Endothelial cell of umbilical vein (primary cell): Measurements from ENCODE around the gene EHF. TPM values are rescaled to one million over a fixed set of nuclear protein-coding genes. Genes with fewer than 3 reads are reported as not detected.

Experiments
- BruUV-seq: library from RNA; stranded (reverse); fragments of 400-500 nt; replicated peaks from 2 replicates; lab custom pipeline; 2021; lab: Mats Ljungman, UMichigan
- CTCF ChIA-PET: fragments of 300-600, 350-600 bp; sonication (Branson Sonifier 250); formaldehyde crosslinking; loops from one replicate; lab custom pipeline; 2021; ENCODE audit warnings: antibody characterized with exemption, inconsistent platforms; lab: Charles Lee
- POLR2A ChIA-PET: fragments of 300-600, 350-600 bp; sonication (Branson Sonifier 250); formaldehyde crosslinking; loops from one replicate; lab custom pipeline; 2021; ENCODE audit warnings: antibody characterized with exemption, inconsistent platforms; lab: Charles Lee
- DNase-seq: peaks from one replicate; pipeline ENCODE4 v3.0.0-alpha.2; 2011; ENCODE audit warnings: low read depth, low spot score
- FAIRE-seq: peaks from 2 replicates; lab custom pipeline; 2011; peaks lifted over from hg19 to GRCh38; lab: Jason Lieb, UNC
- H2AFZ ChIP-seq: 2 replicates; pipeline ENCODE4 v1.6.0; 2012; ENCODE audit warnings: low read depth, low read length, control low read depth, inconsistent platforms
- H3K27ac ChIP-seq: 2 replicates; pipeline ENCODE4 v1.5.1; 2011; ENCODE audit warnings: low read depth, mild to moderate bottlenecking, control low read depth, low read length, moderate library complexity; ENCODE audit not compliant: insufficient read depth
- H3K27me3 ChIP-seq, 2 experiments: 2 replicates each; pipeline versions ENCODE4 v1.6.0 to v1.6.1; 2011; ENCODE audit warnings: low read length in 2 of 2, mixed read lengths in 1 of 2; ENCODE audit not compliant: control insufficient read depth in 2 of 2, insufficient read depth in 2 of 2
- H3K36me3 ChIP-seq, 2 experiments: 2 replicates in 1 of 2; 3 replicates in 1 of 2; pipeline ENCODE4 v1.5.1; 2011; ENCODE audit warnings: low read length in 2 of 2, mild to moderate bottlenecking in 1 of 2, moderate library complexity in 1 of 2; ENCODE audit not compliant: control insufficient read depth in 2 of 2, insufficient read depth in 2 of 2; ENCODE audit errors: extremely low read depth in 1 of 2
- H3K4me1 ChIP-seq: 3 replicates; pipeline ENCODE4 v1.5.1; 2011; ENCODE audit warnings: mild to moderate bottlenecking, low read length; ENCODE audit not compliant: control insufficient read depth, insufficient read depth; ENCODE audit errors: extremely low read depth
- H3K4me2 ChIP-seq: 2 replicates; pipeline ENCODE4 v1.6.1; 2011; ENCODE audit warnings: low read length, control low read depth, mixed read lengths; ENCODE audit not compliant: insufficient read depth
- H3K4me3 ChIP-seq, 3 experiments: fragments of 200-600 bp in 1 of 3; sonication (generic), shearing (Covaris generic) in 1 of 3; replicated peaks in 1 of 3; 2 replicates each; pipeline ENCODE4 v1.5.1; 2011 to 2016; ENCODE audit warnings: control low read depth in 3 of 3, low read length in 3 of 3, mild to moderate bottlenecking in 2 of 3, inconsistent platforms in 1 of 3, low read depth in 1 of 3, moderate library complexity in 1 of 3; ENCODE audit not compliant: insufficient read depth in 1 of 3
- H3K79me2 ChIP-seq: 2 replicates; pipeline ENCODE4 v1.6.0; 2012; ENCODE audit warnings: low read length, inconsistent platforms; ENCODE audit not compliant: control insufficient read depth, insufficient read depth
- H3K9ac ChIP-seq: replicated peaks from 2 replicates; pipeline ENCODE3; 2011; ENCODE audit warnings: low read length, control low read depth; ENCODE audit not compliant: insufficient read depth; ENCODE audit errors: extremely low read depth
- H3K9me1 ChIP-seq: replicated peaks from 3 replicates; pipeline ENCODE4 v1.6.0; 2011; ENCODE audit warnings: mild to moderate bottlenecking, low read length; ENCODE audit not compliant: control insufficient read depth, insufficient read depth; ENCODE audit errors: extremely low read depth
- H3K9me3 ChIP-seq: replicated peaks from 2 replicates; pipeline ENCODE4 v1.5.1; 2012; ENCODE audit warnings: low read length, inconsistent platforms; ENCODE audit not compliant: control insufficient read depth, insufficient read depth
- H4K20me1 ChIP-seq: replicated peaks from 2 replicates; pipeline ENCODE3; 2011; ENCODE audit warnings: mild to moderate bottlenecking, low read length; ENCODE audit not compliant: control insufficient read depth, insufficient read depth; ENCODE audit errors: extremely low read depth
- CTCF ChIP-seq, 2 donors: IDR thresholded peaks; 1 replicate in 1 of 2; 2 replicates in 1 of 2; pipeline ENCODE4 v1.5.1; 2011; ENCODE audit warnings: low read length in 2 of 2, mild to moderate bottlenecking in 2 of 2, moderate library complexity in 2 of 2, control low read depth in 1 of 2, inconsistent platforms in 1 of 2, low read depth in 1 of 2; ENCODE audit not compliant: insufficient read depth in 1 of 2; ENCODE audit errors: extremely low read depth in 1 of 2
- EZH2 ChIP-seq: IDR thresholded peaks from 2 replicates; pipeline ENCODE4 v1.6.1; 2012; ENCODE audit warnings: borderline replicate concordance, low read depth, mild to moderate bottlenecking, moderate library complexity, low read length, inconsistent platforms; ENCODE audit not compliant: severe bottlenecking
- FOS ChIP-seq: IDR thresholded peaks from 2 replicates; pipeline ENCODE4 v1.6.1; 2011; ENCODE audit warnings: mild to moderate bottlenecking, low read length, moderate library complexity, borderline replicate concordance; ENCODE audit not compliant: insufficient read depth
- GATA2 ChIP-seq: IDR thresholded peaks from 2 replicates; pipeline ENCODE4 v1.7.0; 2011; ENCODE audit warnings: low read depth, mild to moderate bottlenecking, moderate library complexity, mixed read lengths, low read length; ENCODE audit not compliant: insufficient read length, insufficient read depth
- JUN ChIP-seq: IDR thresholded peaks from 2 replicates; pipeline ENCODE4 v1.6.1; 2011; ENCODE audit warnings: borderline replicate concordance, low read depth; ENCODE audit not compliant: insufficient read length, insufficient read depth
- MYC ChIP-seq: IDR thresholded peaks from one replicate; pipeline ENCODE4 v1.6.1; 2011; ENCODE audit warnings: mild to moderate bottlenecking, low read depth, low read length
- POLR2A ChIP-seq: IDR thresholded peaks from 2 replicates; pipeline ENCODE4 v1.6.1; 2012; ENCODE audit warnings: low read depth, mild to moderate bottlenecking, control low read depth, low read length
- POLR2AphosphoS5 ChIP-seq: IDR thresholded peaks from 2 replicates; pipeline ENCODE4 v1.6.1; 2012; ENCODE audit warnings: low read depth, mild to moderate bottlenecking, control low read depth, low read length, moderate library complexity; ENCODE audit not compliant: insufficient read depth
- dilution Hi-C: fragments of 300-500 bp; cut with MboI; formaldehyde crosslinking; loops from one replicate; pipeline ENCODE4 v1.15.0; 2019; ENCODE audit warnings: low sequenced_read_pairs; ENCODE audit not compliant: extremely low pct_ligation_motif_present
- intact Hi-C: fragments of 100-400 bp; cut with micrococcal nuclease; formaldehyde crosslinking; loops from one replicate; pipeline ENCODE4 v1.10.0; 2022
- polyA plus RNA-seq, 4 experiments: library from polyadenylated mRNA; depleted of rRNA in 3 of 4; stranded (reverse) in 3 of 4; unstranded in 1 of 4; fragments of >200 nt; gene quantifications; 2 replicates each; pipeline versions ENCODE4 v1.2.1 to v1.2.3, GENCODE V29; 2011 to 2012; ENCODE audit warnings: missing spikeins in 1 of 4
- total RNA-seq: library from RNA; stranded (reverse); gene quantifications from 2 replicates; pipeline ENCODE4 v1.2.3, GENCODE V29; 2021
- TF ChIP-seq, protein P1 (sequence below): IDR thresholded peaks from 2 replicates; pipeline ENCODE4 v1.6.1; 2011; ENCODE audit not compliant: insufficient read depth, insufficient read length

The EHF gene
- total and polyA plus RNA-seq, 2 donors (not counting 3 experiments of a cell fraction or from before 2014, with no cell fraction given) = not detected

- FAIRE-seq (no peak), DNase-seq (no peak)
- TF ChIP-seq CTCF (IDR thresholded peaks at IDR 0.05; ENCODE audit: extremely low read depth in 1 of 2, insufficient read depth in 1 of 2, low read depth in 1 of 2, low read length in 2 of 2) (no peak), MYC (no peak), FOS (no peak), JUN (no peak), GATA2 (no peak)
- no peaks in the 10 kb centered on the region for H4K20me1 ChIP-seq
- no TSS peak for BruUV-seq
- intact Hi-C loops (no loop called here), dilution Hi-C loops (no loop called here)
- no peaks in the 10 kb centered on the region for H3K79me2 ChIP-seq
- H2AFZ ChIP-seq = no peak overlapping the region
- H3K4me2 ChIP-seq = no peak overlapping the region
- no peak overlapping the region for H3K9ac ChIP-seq
- POLR2A ChIA-PET = no interaction called here
- no peak overlapping the region for H3K4me3 ChIP-seq
- H3K27me3 ChIP-seq = peaks cover 0 to 3% of the 10 kb centered on the region in 2 experiments
- no peaks in the 10 kb centered on the region for H3K9me3 ChIP-seq
- H3K27ac ChIP-seq = no peak overlapping the region
- CTCF ChIA-PET = no interaction called here
- H3K9me1 ChIP-seq = no peaks in the 10 kb centered on the region
- H3K36me3 ChIP-seq = no peaks in the 10 kb centered on the region
- H3K4me1 ChIP-seq = no peaks in the 10 kb centered on the region
These were observed 12.7 kb downstream of the EHF start for GRCh38 chr11:34633640-34633989.

DNA sequence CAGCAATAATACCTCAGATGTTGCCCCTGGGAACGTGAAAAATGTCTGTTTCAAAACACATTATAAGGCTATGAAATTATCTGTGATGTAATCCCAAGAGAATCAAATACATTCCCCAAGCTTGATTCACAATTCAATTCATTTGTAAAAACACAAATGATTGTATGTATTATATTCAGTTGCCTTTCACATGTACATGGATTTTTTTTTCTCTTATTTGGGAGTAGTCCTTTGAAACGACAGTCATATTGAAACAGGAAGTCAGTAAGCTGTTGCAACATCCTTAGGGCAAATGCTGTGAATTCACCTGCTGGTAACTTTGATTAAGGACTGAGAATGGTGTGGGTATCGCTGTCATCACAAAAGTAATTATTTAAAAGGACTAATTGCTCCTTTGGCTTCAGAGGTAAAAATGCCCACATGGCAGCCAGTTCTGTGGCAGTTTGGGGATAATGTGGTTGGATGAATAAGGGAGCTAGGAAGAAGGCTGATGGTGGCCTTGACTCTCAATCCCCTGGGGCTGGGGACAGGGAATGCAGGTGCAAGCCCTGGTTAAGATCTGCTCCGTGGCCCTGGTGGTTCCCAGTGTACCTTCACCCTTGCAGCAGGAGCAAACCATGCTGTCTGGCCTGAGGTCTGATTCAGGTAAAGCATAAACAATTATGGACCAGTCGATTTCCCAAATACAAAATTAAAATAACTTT, 13.2 kb downstream of the EHF start:
- H3K9me1 ChIP-seq = no peaks in the 10 kb centered on the region
- no peaks in the 10 kb centered on the region for H3K79me2 ChIP-seq
- BruUV-seq = no TSS peak
- no peaks in the 10 kb centered on the region for H3K9me3 ChIP-seq
- ChIA-PET CTCF (no interaction called here), POLR2A (no interaction called here)
- TF ChIP-seq FOS = no peak
- no peak for TF ChIP-seq POLR2AphosphoS5
- TF ChIP-seq GATA2 = no peak
- no peak for TF ChIP-seq JUN
- no peak for TF ChIP-seq MYC
- TF ChIP-seq, protein P1, sequence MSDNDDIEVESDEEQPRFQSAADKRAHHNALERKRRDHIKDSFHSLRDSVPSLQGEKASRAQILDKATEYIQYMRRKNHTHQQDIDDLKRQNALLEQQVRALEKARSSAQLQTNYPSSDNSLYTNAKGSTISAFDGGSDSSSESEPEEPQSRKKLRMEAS = no peak
- TF ChIP-seq EZH2 = no peak
- no peak for TF ChIP-seq POLR2A
- no peak for TF ChIP-seq CTCF (IDR thresholded peaks at IDR 0.05; ENCODE audit: extremely low read depth in 1 of 2, insufficient read depth in 1 of 2, low read depth in 1 of 2, low read length in 2 of 2)
- no peak overlapping the region for H3K4me3 ChIP-seq
- no peak overlapping the region for H3K9ac ChIP-seq
- no peaks in the 10 kb centered on the region for H3K4me1 ChIP-seq
- no peak overlapping the region for H3K27ac ChIP-seq
- H4K20me1 ChIP-seq = no peaks in the 10 kb centered on the region
- no peak overlapping the region for H3K4me2 ChIP-seq
- H3K27me3 ChIP-seq = peaks cover 0 to 3% of the 10 kb centered on the region in 2 experiments
- dilution Hi-C loops = no loop called here
- no peak overlapping the region for H2AFZ ChIP-seq
- FAIRE-seq (no peak), DNase-seq (no peak)
- H3K36me3 ChIP-seq = no peaks in the 10 kb centered on the region
- intact Hi-C loops = no loop called here
